Astrocyte (in vitro differentiated cells and primary cell): ENCODE measurements around the gene CILP2. TPM values are rescaled to one million over a fixed set of nuclear protein-coding genes. Genes with fewer than 3 reads are reported as not detected.

ENCODE experiments used
- DNase-seq: peaks from one replicate; pipeline ENCODE4 v3.0.0-alpha.2; 2010; ENCODE audit warnings: low read depth
- FAIRE-seq: peaks from 2 replicates; lab custom pipeline; 2011; peaks lifted over from hg19 to GRCh38; lab: Jason Lieb, UNC
- H2AFZ ChIP-seq: 2 replicates; pipeline ENCODE4 v1.6.0; 2012; ENCODE audit warnings: low read depth, low read length, inconsistent platforms
- H3K27ac ChIP-seq: 2 replicates; pipeline ENCODE4 v1.5.1; 2011; ENCODE audit warnings: low read depth, low read length, inconsistent platforms
- H3K27me3 ChIP-seq: 2 replicates; pipeline ENCODE4 v1.6.0; 2011; ENCODE audit warnings: low read length, inconsistent platforms; ENCODE audit not compliant: insufficient read depth
- H3K36me3 ChIP-seq: 2 replicates; pipeline ENCODE4 v1.5.1; 2011; ENCODE audit warnings: low read length, inconsistent platforms; ENCODE audit not compliant: insufficient read depth
- H3K4me1 ChIP-seq: 2 replicates; pipeline ENCODE4 v1.5.1; 2011; ENCODE audit warnings: low read length, inconsistent platforms; ENCODE audit not compliant: insufficient read depth
- H3K4me2 ChIP-seq: 2 replicates; pipeline ENCODE4 v1.6.0; 2012; ENCODE audit warnings: low read length, inconsistent platforms
- H3K4me3 ChIP-seq: 2 replicates; pipeline ENCODE4 v1.5.1; 2011; ENCODE audit warnings: low read depth, mild to moderate bottlenecking, low read length, inconsistent platforms; ENCODE audit not compliant: insufficient read depth
- H3K79me2 ChIP-seq: 2 replicates; pipeline ENCODE4 v1.6.0; 2012; ENCODE audit warnings: mild to moderate bottlenecking, low read length, inconsistent platforms; ENCODE audit not compliant: insufficient read depth
- H3K9ac ChIP-seq: 2 replicates; pipeline ENCODE4 v1.6.0; 2012; ENCODE audit warnings: mild to moderate bottlenecking, low read length, inconsistent platforms
- H3K9me3 ChIP-seq: 2 replicates; pipeline ENCODE4 v1.5.1; 2012; ENCODE audit warnings: low read depth, mild to moderate bottlenecking, low read length, inconsistent platforms; ENCODE audit not compliant: insufficient read depth
- H4K20me1 ChIP-seq: 2 replicates; pipeline ENCODE4 v1.6.0; 2012; ENCODE audit warnings: low read length, inconsistent platforms; ENCODE audit not compliant: insufficient read depth
- H3K27ac Mint-ChIP-seq: one replicate; pipeline ENCODE4 v1.8.0; 2021; ENCODE audit warnings: mild to moderate bottlenecking, mixed read lengths; ENCODE audit not compliant: unreplicated experiment
- H3K27me3 Mint-ChIP-seq: one replicate; pipeline ENCODE4 v1.8.0; 2021; ENCODE audit warnings: low read depth, mixed read lengths; ENCODE audit not compliant: unreplicated experiment
- H3K36me3 Mint-ChIP-seq: one replicate; pipeline ENCODE4 v1.8.0; 2021; ENCODE audit warnings: low read depth, mixed read lengths; ENCODE audit not compliant: unreplicated experiment
- H3K4me1 Mint-ChIP-seq: one replicate; pipeline ENCODE4 v1.8.0; 2021; ENCODE audit warnings: low read depth, mixed read lengths; ENCODE audit not compliant: unreplicated experiment
- H3K4me3 Mint-ChIP-seq: one replicate; pipeline ENCODE4 v1.8.0; 2021; ENCODE audit warnings: mild to moderate bottlenecking, moderate library complexity, mixed read lengths; ENCODE audit not compliant: unreplicated experiment
- H3K9me3 Mint-ChIP-seq: one replicate; pipeline ENCODE4 v1.8.0; 2021; ENCODE audit warnings: mild to moderate bottlenecking, mixed read lengths; ENCODE audit not compliant: unreplicated experiment
- EZH2 ChIP-seq: IDR thresholded peaks from 2 replicates; pipeline ENCODE4 v1.6.1; 2012; ENCODE audit warnings: mild to moderate bottlenecking, low read length, inconsistent platforms; ENCODE audit not compliant: insufficient read depth
- total RNA-seq: library from RNA; stranded (reverse); gene quantifications from 2 replicates; pipeline ENCODE4 v1.2.1, GENCODE V29; 2021
- TF ChIP-seq, protein P1 (sequence below): IDR thresholded peaks from 2 replicates; pipeline ENCODE4 v1.5.1; 2011; ENCODE audit warnings: low read depth, mild to moderate bottlenecking, inconsistent platforms, low read length, moderate library complexity; ENCODE audit not compliant: insufficient read depth

The CILP2 gene
- total RNA-seq, 1 donor from 2014 or later = 3.9 TPM

GRCh38 chr19:19493841-19494546, 44.1 kb upstream of the CILP2 start:
- H3K4me1 Mint-ChIP-seq = peaks cover 10% of the 10 kb centered on the region

GRCh38 chr19:19495614-19496603, 42.2 kb upstream of the CILP2 start:
- Mint-ChIP-seq H3K27ac (no peak overlapping the region), H3K9me3 (no peaks in the 10 kb centered on the region), H3K36me3 (peaks cover 4% of the 10 kb centered on the region), H3K4me1 (no peaks in the 10 kb centered on the region), H3K27me3 (no peaks in the 10 kb centered on the region), H3K4me3 (no peak overlapping the region)
- peaks cover 22% of the 10 kb centered on the region for H3K36me3 ChIP-seq
- no peak for FAIRE-seq
- H3K9ac ChIP-seq = no peak overlapping the region
- H4K20me1 ChIP-seq = peaks cover 36% of the 10 kb centered on the region
- no peaks in the 10 kb centered on the region for H3K27me3 ChIP-seq
- H3K4me2 ChIP-seq = no peak overlapping the region
- TF ChIP-seq EZH2 = no peak
- TF ChIP-seq, protein P1, sequence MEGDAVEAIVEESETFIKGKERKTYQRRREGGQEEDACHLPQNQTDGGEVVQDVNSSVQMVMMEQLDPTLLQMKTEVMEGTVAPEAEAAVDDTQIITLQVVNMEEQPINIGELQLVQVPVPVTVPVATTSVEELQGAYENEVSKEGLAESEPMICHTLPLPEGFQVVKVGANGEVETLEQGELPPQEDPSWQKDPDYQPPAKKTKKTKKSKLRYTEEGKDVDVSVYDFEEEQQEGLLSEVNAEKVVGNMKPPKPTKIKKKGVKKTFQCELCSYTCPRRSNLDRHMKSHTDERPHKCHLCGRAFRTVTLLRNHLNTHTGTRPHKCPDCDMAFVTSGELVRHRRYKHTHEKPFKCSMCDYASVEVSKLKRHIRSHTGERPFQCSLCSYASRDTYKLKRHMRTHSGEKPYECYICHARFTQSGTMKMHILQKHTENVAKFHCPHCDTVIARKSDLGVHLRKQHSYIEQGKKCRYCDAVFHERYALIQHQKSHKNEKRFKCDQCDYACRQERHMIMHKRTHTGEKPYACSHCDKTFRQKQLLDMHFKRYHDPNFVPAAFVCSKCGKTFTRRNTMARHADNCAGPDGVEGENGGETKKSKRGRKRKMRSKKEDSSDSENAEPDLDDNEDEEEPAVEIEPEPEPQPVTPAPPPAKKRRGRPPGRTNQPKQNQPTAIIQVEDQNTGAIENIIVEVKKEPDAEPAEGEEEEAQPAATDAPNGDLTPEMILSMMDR = no peak
- H2AFZ ChIP-seq = no peak overlapping the region
- no peak for DNase-seq
- H3K27ac ChIP-seq = no peak overlapping the region
- peaks cover 4% of the 10 kb centered on the region for H3K4me1 ChIP-seq
- peaks cover 52% of the 10 kb centered on the region for H3K79me2 ChIP-seq
- H3K4me3 ChIP-seq = no peak overlapping the region
- no peaks in the 10 kb centered on the region for H3K9me3 ChIP-seq

More at GRCh38 chr19:19493841-19494546, 44.1 kb upstream of the CILP2 start:
- Histone ChIP-seq H3K27me3 (no peaks in the 10 kb centered on the region), H3K9me3 (no peaks in the 10 kb centered on the region), H4K20me1 (peaks cover 43% of the 10 kb centered on the region), H3K36me3 (peaks cover 17% of the 10 kb centered on the region), H3K27ac (no peak overlapping the region), H2AFZ (no peak overlapping the region), H3K4me2 (no peak overlapping the region), H3K79me2 (peaks cover 63% of the 10 kb centered on the region), H3K4me3 (no peak overlapping the region), H3K9ac (no peak overlapping the region), H3K4me1 (peaks cover 17% of the 10 kb centered on the region)
- no peak for FAIRE-seq
- Mint-ChIP-seq H3K9me3 (no peaks in the 10 kb centered on the region), H3K4me3 (no peak overlapping the region), H3K27me3 (no peaks in the 10 kb centered on the region), H3K27ac (no peak overlapping the region), H3K36me3 (peaks cover 6% of the 10 kb centered on the region)
- no peak for TF ChIP-seq EZH2
- TF ChIP-seq, protein P1 = no peak
- no peak for DNase-seq
